WTC11 (cell line): ENCODE measurements around the gene MYO16. TPM values are rescaled to one million over a fixed set of nuclear protein-coding genes. Genes with fewer than 3 reads are reported as not detected.

Experiments
- ATAC-seq: fragments of 200-7000 bp; cut with Tn5 transposase; 2 replicates; pipeline ENCODE4 v1.10.0; 2021; ENCODE audit warnings: mild to moderate bottlenecking, moderate library complexity
- CTCF ChIA-PET: fragments of 300-600 bp; sonication (Branson Sonifier 250); formaldehyde crosslinking; loops from one replicate; lab custom pipeline; 2021; ENCODE audit warnings: antibody characterized with exemption; lab: Charles Lee
- POLR2A ChIA-PET: fragments of 350-600 bp; sonication (Branson Sonifier 250); formaldehyde crosslinking; loops from one replicate; lab custom pipeline; 2021; ENCODE audit warnings: antibody characterized with exemption; lab: Charles Lee
- DNase-seq: peaks from one replicate; pipeline ENCODE4 v3.0.0; 2021; ENCODE audit warnings: low spot score
- H3K27ac Mint-ChIP-seq: 2 replicates; pipeline ENCODE4 v1.8.0; 2021; ENCODE audit warnings: mixed read lengths
- H3K27me3 Mint-ChIP-seq: 2 replicates; pipeline ENCODE4 v1.8.0; 2021; ENCODE audit warnings: low read depth, mild to moderate bottlenecking, moderate library complexity, mixed read lengths
- H3K36me3 Mint-ChIP-seq: 2 replicates; pipeline ENCODE4 v1.8.0; 2021; ENCODE audit warnings: mixed read lengths
- H3K4me1 Mint-ChIP-seq: 2 replicates; pipeline ENCODE4 v1.8.0; 2022; ENCODE audit warnings: mixed read lengths
- H3K4me3 Mint-ChIP-seq: 2 replicates; pipeline ENCODE4 v1.8.0; 2021; ENCODE audit warnings: mild to moderate bottlenecking, moderate library complexity, mixed read lengths
- H3K9me3 Mint-ChIP-seq: 2 replicates; pipeline ENCODE4 v1.8.0; 2021; ENCODE audit warnings: mixed read lengths
- ATF1 ChIP-seq: sonication (generic); formaldehyde crosslinking; IDR thresholded peaks from 2 replicates; pipeline ENCODE4 v1.8.1; 2023; ENCODE audit warnings: mild to moderate bottlenecking, moderate library complexity, missing genetic modification reagents
- ATF6 ChIP-seq: sonication (generic); formaldehyde crosslinking; IDR thresholded peaks from 2 replicates; pipeline ENCODE4 v1.8.1; 2023; ENCODE audit warnings: mild to moderate bottlenecking, missing genetic modification reagents
- E2F4 ChIP-seq: sonication (generic); formaldehyde crosslinking; IDR thresholded peaks from 2 replicates; pipeline ENCODE4 v1.8.1; 2022; ENCODE audit warnings: low read depth, mild to moderate bottlenecking, moderate library complexity, missing genetic modification reagents, borderline replicate concordance
- ETV6 ChIP-seq: sonication (generic); formaldehyde crosslinking; IDR thresholded peaks from 2 replicates; pipeline ENCODE4 v1.8.1; 2022; ENCODE audit warnings: mild to moderate bottlenecking, missing genetic modification reagents
- MXD4 ChIP-seq: fragments of 250-450 bp; sonication (Bioruptor Pico); IDR thresholded peaks from 2 replicates; pipeline ENCODE4 v1.8.0; 2021; ENCODE audit warnings: mild to moderate bottlenecking, moderate library complexity, borderline replicate concordance
- NR1H2 ChIP-seq: sonication (generic); formaldehyde crosslinking; IDR thresholded peaks from 2 replicates; pipeline ENCODE4 v1.9.0; 2021; ENCODE audit warnings: mild to moderate bottlenecking, moderate library complexity, missing genetic modification reagents
- OVOL2 ChIP-seq: fragments of 250-450 bp; sonication (Bioruptor Pico); IDR thresholded peaks from 2 replicates; pipeline ENCODE4 v1.9.0; 2021; ENCODE audit warnings: mild to moderate bottlenecking, borderline replicate concordance
- PRRX2 ChIP-seq: fragments of 250-450 bp; sonication (Bioruptor Pico); IDR thresholded peaks from 2 replicates; pipeline ENCODE4 v1.8.0; 2021; ENCODE audit warnings: mild to moderate bottlenecking
- STAT6 ChIP-seq: sonication (generic); formaldehyde crosslinking; conservative IDR thresholded peaks from 2 replicates; pipeline ENCODE4 v1.8.1; 2023; ENCODE audit warnings: mild to moderate bottlenecking, low read depth, missing genetic modification reagents, moderate library complexity
- TEAD1 ChIP-seq: sonication (generic); formaldehyde crosslinking; IDR thresholded peaks from 2 replicates; pipeline ENCODE4 v1.8.0; 2022; ENCODE audit warnings: mild to moderate bottlenecking, missing genetic modification reagents
- TEAD4 ChIP-seq: sonication (generic); formaldehyde crosslinking; IDR thresholded peaks from 2 replicates; pipeline ENCODE4 v1.8.0; 2022; ENCODE audit warnings: mild to moderate bottlenecking, missing genetic modification reagents
- ZNF138 ChIP-seq: sonication (generic); formaldehyde crosslinking; conservative IDR thresholded peaks from 2 replicates; pipeline ENCODE4 v1.8.1; 2022; ENCODE audit warnings: mild to moderate bottlenecking, moderate library complexity, missing genetic modification reagents
- ZNF671 ChIP-seq: fragments of 250-450 bp; sonication (Bioruptor Pico); IDR thresholded peaks from 2 replicates; pipeline ENCODE4 v1.8.0; 2021; ENCODE audit warnings: mild to moderate bottlenecking
- total RNA-seq: library from RNA; stranded (reverse); gene quantifications from 3 replicates; pipeline ENCODE4 v1.2.3, GENCODE V29; 2021
- TF ChIP-seq, protein P1 (sequence below): sonication (generic); formaldehyde crosslinking; IDR thresholded peaks from 2 replicates; pipeline ENCODE4 v1.8.1; 2022; ENCODE audit warnings: low read depth, missing genetic modification reagents, borderline replicate concordance
- TF ChIP-seq, protein P2 (sequence below): sonication (generic); formaldehyde crosslinking; IDR thresholded peaks from 2 replicates; pipeline ENCODE4 v1.8.0; 2022; ENCODE audit warnings: mild to moderate bottlenecking, missing genetic modification reagents
- TF ChIP-seq, protein P3 (sequence below): sonication (generic); formaldehyde crosslinking; IDR thresholded peaks from 2 replicates; pipeline ENCODE4 v1.8.1; 2023; ENCODE audit warnings: mild to moderate bottlenecking, missing genetic modification reagents

The MYO16 gene
- total RNA-seq, 1 experiment from 2014 or later, result 0.09 TPM

GRCh38 chr13:108674771-108675170, 45.4 kb downstream of the MYO16 start (continued):
- TF ChIP-seq STAT6 (CRISPR knock-in tag) (no peak), ATF1 (CRISPR knock-in tag) (no peak), MXD4 (no peak), NR1H2 (CRISPR knock-in tag) (no peak), TEAD1 (no peak), PRRX2 (CRISPR knock-in tag) (no peak), TEAD4 (CRISPR knock-in tag) (no peak), ETV6 (CRISPR knock-in tag) (no peak), OVOL2 (CRISPR knock-in tag) (no peak)
- TF ChIP-seq, protein P1, sequence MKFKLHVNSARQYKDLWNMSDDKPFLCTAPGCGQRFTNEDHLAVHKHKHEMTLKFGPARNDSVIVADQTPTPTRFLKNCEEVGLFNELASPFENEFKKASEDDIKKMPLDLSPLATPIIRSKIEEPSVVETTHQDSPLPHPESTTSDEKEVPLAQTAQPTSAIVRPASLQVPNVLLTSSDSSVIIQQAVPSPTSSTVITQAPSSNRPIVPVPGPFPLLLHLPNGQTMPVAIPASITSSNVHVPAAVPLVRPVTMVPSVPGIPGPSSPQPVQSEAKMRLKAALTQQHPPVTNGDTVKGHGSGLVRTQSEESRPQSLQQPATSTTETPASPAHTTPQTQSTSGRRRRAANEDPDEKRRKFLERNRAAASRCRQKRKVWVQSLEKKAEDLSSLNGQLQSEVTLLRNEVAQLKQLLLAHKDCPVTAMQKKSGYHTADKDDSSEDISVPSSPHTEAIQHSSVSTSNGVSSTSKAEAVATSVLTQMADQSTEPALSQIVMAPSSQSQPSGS (CRISPR knock-in tag), result no peak
- TF ChIP-seq, protein P2, sequence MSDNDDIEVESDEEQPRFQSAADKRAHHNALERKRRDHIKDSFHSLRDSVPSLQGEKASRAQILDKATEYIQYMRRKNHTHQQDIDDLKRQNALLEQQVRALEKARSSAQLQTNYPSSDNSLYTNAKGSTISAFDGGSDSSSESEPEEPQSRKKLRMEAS (CRISPR knock-in tag), result no peak

DNA sequence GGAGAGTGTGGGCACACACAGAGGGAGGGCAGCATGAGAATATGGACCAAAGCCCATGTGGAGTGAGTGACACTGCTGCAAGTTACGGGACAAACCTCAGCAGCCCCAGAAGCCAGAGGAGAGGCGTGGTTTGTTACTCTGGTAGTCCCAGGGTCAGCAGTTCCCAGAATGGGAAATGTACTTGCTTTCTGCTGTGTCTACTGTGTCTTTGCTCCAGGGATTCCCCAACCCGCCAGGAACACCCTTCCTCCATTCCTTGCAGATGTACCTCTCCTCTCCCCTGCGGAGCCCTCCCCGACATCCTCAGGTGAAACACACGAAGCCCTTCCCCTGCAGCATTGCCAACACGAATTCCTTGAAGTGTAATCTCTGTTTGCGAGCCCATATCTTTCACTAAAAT, 47.2 kb downstream of the MYO16 start:
- no peaks in the 10 kb centered on the region for H3K36me3 Mint-ChIP-seq
- peak; percentile 30; the same call in 1 of the 2 replicates for ATAC-seq
- peaks cover 3% of the 10 kb centered on the region; the same call in 1 of the 2 replicates for H3K4me1 Mint-ChIP-seq
- TF ChIP-seq, protein P3, sequence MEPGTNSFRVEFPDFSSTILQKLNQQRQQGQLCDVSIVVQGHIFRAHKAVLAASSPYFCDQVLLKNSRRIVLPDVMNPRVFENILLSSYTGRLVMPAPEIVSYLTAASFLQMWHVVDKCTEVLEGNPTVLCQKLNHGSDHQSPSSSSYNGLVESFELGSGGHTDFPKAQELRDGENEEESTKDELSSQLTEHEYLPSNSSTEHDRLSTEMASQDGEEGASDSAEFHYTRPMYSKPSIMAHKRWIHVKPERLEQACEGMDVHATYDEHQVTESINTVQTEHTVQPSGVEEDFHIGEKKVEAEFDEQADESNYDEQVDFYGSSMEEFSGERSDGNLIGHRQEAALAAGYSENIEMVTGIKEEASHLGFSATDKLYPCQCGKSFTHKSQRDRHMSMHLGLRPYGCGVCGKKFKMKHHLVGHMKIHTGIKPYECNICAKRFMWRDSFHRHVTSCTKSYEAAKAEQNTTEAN, result no peak
- TF ChIP-seq E2F4 (CRISPR knock-in tag), result no peak
- TF ChIP-seq ZNF138 (CRISPR knock-in tag), result no peak
- no peak overlapping the region for H3K4me3 Mint-ChIP-seq
- ChIA-PET POLR2A (no interaction called here), CTCF (no interaction called here)
- H3K27ac Mint-ChIP-seq, result no peak overlapping the region
- H3K9me3 Mint-ChIP-seq, result no peaks in the 10 kb centered on the region
- no peaks in the 10 kb centered on the region; the same call in 1 of the 2 replicates for H3K27me3 Mint-ChIP-seq
- DNase-seq, result no peak

GRCh38 chr13:108677806-108678205, 48.4 kb downstream of the MYO16 start:
- H3K4me1 Mint-ChIP-seq, result peaks cover 3% of the 10 kb centered on the region; the same call in 1 of the 2 replicates
- ATAC-seq (no peak), DNase-seq (no peak)
- H3K27me3 Mint-ChIP-seq, result no peaks in the 10 kb centered on the region; the same call in 1 of the 2 replicates
- H3K9me3 Mint-ChIP-seq, result no peaks in the 10 kb centered on the region
- H3K27ac Mint-ChIP-seq, result no peak overlapping the region
- H3K36me3 Mint-ChIP-seq, result no peaks in the 10 kb centered on the region
- TF ChIP-seq ATF6, result no peak
- TF ChIP-seq STAT6 (CRISPR knock-in tag), result no peak
- TF ChIP-seq, protein P3, result no peak
- no peak for TF ChIP-seq ZNF671 (CRISPR knock-in tag)
- H3K4me3 Mint-ChIP-seq, result no peak overlapping the region
- POLR2A ChIA-PET, result no interaction called here
- CTCF ChIA-PET, result no interaction called here
